Measurements from ENCODE around the gene CCSER2.
"Not testable (repeated sequence)": the region's sequence is repeated elsewhere in the genome, so short reads cannot be mapped to it uniquely, and the experiment has no call there.

Gene CCSER2

DNA sequence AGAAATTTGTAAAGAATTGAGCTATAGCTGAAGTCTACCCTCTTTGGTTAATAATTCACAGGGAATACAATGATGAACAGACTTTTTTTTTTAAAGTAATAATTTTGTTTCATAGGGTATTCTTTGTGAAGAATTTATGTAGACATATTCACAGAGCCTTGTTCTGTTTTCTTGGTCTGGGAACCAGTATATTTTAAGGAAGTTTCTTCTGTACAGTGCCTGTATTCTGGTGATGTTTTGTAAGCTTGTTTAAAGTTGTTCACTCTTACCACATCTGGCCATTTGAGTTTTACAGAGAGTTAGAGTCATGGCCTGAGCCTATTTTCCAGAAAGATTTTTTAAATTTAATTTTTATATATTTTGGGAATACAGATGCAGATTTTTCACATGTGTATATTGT is 70.3 kb downstream of the CCSER2 start:
- DNase-seq: no peak

DNA sequence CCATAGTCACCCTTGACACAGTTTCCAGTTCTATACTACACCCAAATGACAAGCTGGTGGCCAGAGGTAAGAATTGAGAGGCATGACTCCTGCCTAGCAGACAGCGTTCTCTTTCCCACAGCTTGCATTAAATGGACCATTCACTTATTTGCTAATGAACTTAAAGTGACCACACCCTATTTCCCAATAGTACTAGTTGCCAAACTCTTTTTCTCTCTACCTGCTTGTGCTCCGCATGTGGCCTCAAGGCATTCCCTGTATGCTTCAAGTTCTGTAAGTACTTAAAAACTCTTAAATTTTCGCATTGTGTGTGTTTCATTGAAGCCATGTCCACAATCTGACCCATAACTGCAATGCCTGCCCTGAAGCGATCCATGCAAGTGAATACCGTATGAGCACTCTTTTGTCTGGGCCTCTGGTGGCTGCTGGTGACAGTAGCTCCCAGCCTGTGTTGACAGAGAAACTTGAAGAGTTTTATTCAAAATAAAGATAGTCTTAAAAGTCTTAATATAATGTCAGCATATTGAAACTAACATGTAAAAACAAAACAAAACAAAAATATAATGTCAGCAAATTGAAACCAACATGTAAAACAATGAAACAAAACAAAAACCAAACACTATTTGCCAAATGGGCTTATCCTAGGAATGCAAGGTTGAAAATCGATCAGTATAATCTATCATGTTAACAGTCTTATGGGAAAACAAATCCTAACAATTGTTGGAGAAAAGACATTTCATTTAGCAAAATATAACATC is 73.6 kb downstream of the CCSER2 start:
- no peak for DNase-seq

DNA sequence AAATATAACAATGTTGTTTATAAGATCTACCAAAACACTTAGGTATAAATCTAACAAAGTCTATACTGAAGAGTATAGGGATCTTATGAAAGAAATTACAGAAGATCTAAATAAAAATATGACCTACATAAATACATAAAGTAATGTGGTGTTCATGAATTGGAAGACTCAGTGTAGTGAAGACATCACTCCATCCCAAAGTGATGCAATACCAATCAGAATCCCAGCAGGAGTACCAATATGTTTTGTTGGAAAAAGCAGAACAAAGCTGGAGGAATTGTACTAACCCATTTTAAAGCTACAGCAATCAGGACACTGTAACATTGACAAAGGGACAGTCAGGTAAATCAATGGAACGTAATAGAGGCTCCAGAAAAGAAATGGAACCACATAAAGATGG is 76.4 kb downstream of the CCSER2 start:
- DNase-seq: no peak

DNA sequence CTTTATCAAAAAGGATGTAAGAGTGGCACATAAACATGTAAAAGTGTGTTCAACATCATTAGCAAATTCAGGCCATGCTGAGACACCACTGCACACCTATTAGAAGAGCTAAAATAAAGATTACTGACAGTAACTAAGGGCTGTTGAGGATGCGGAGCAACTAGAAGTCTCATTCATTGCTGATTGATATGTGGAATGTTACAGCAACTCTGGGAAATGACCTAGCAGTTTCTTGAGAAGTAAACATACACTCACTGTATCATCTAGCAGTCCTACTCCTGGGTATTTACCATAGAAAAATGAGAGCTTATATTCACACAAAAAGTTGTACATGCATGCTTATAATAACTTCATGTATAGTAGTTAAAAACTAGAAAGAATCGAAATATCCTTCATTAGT is 77.3 kb downstream of the CCSER2 start:
- no peak for DNase-seq

DNA sequence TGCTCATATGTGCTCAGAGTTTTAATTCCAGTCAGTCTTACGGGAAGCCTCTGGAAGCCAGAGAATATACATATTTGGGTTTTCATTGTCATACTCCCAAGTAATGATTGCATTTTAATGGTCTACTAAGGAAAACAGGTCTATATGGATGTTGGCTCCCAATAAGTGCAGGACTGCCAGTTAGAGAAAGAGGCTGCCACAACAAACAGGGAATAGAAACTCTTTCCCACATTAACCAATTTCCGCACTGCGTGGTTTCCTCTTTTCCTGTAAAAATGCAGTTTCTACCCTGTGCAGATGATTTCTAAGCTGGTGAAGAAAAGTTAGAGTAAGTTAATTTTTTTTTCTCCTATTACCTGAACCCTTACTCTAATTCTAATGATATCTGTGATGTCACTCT is 78.2 kb downstream of the CCSER2 start:
- no peak for DNase-seq

DNA sequence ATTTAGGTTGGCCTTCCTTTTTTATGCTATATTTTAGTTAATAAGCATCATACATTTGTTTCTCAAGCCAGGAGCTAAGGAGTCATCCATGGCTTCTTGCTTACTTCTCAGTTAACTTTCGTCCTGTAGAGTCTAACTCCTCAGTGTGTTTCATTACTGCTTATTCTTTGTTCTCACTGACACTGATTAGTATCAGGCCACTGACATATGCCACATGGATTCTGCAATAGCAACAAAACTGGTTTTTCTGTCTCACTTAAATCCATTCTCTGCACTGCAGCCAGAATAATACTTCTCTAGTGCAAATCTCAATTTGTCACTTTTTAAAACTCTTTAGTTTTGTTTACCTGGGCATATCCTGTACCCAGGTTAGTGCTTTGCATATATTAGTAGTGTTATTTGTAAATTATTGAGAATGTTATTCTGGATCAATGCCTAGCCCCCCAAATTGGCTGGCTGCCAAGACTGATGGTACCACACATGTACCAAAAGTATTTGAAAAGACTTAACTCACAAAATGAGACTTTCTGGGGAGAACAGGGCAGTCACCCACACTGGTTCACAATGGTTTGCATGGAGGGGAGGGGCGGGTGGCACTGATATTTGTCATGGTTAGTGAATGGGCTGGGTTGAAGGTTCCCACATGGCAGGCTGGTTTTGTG is 79.1 kb downstream of the CCSER2 start:
- DNase-seq: no peak

DNA sequence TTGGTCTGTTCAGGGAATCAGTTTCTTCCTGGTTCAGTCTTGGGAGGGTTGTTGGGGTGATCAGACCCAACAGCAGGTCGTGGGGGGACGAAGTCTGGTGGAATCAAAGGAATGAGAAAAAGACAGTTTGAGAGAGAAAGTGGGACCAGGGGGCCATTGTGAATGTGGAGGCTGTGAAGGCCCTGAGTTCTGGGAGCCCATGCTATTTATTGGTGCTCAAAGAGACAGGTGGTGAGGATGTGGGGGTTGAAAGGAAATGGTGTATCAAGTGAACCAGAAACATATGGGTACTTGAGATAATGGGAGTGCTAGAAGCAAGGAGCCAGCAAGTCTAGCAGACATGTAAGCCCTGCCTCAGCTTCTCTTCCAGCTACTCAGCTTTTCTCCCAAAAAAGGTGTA is 84.1 kb downstream of the CCSER2 start:
- no peak for DNase-seq

DNA sequence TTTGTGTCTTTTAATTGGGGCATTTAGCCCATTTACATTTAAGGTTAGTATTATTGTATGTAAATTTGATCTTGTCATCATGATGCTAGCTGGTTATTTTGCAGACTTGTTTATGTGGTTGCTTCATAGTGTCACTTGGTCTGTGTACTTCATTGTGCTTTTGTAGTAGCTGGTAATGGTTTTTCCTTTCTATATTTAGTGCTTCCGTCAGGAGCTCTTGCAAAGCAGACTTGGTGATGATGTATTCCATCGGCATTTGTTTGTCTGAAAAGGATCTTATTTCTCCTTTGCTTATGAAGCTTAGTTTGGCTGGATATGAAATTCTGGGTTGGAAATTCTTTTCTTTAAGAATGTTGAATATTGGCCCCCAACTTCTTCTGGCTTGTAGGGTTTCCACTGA is 85.7 kb downstream of the CCSER2 start:
- DNase-seq: not testable (repeated sequence)

DNA sequence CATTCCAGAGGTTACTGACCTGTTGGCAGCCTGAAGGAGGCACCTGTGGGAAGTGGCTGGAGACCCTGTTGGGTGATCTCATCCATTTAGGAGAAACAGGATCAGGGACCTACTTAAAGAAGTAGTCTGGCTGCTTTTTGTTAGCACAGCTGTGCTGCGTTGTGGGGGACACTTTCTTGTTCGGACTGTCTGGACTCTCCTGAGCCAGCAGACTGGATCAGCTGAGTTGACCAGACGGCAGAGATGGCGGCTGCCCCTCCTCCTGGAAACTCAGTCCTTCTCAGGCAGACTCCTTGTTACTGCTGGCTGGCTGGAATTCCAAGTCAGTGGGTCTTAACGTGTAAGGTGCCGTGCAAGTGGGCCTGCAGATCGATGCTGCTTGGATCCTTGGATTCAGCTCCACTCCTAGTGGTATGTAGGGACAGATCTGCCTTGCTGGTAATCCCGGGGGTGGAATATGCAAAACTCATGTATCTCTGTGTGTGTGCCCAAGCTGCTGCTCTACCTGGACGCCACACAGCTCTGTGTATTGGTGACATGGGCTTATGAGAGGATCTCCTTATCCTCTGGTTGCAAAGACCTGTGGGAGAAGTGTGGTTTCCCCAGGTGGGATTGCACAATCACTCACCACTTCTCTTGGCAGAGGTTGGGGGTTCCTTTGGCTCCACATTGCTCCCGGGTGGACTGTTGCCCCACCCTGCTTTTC is 87.3 kb downstream of the CCSER2 start:
- DNase-seq: no peak

DNA sequence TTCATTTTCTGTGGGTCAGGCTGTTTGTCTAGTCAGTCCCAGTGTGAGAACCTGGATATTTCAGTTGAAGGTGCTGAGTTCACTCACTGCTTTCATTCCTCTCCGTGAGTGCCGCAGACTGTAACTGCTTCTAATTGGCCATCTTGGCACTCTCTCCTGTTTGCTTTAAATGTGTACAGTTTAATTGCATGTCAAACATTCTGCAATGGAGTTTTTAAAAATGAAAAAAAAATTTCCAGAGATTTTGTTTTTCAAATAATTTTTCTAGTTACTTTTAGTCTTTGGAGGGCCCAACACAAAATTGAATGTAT is 87.8 kb downstream of the CCSER2 start:
- no peak for DNase-seq

DNA sequence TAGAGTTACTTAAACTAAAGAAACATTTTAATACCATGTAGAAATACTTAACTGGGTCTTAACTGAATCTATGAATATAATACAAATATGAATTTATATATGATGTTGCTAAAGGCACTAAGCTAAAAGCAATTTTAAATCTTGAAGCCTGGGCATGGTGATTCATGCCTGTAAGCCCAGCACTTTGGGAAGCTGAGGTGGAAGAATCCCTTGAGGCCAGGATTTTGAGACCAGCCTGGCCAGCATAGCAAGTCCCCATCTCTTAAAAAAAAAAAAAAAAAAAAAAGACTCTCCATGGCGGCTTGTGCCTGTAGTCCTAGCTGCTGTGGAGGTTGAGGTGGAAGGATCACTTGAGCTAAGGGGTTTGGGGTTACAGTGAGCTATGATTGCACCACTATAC is 95.3 kb downstream of the CCSER2 start:
- no peak for DNase-seq

DNA sequence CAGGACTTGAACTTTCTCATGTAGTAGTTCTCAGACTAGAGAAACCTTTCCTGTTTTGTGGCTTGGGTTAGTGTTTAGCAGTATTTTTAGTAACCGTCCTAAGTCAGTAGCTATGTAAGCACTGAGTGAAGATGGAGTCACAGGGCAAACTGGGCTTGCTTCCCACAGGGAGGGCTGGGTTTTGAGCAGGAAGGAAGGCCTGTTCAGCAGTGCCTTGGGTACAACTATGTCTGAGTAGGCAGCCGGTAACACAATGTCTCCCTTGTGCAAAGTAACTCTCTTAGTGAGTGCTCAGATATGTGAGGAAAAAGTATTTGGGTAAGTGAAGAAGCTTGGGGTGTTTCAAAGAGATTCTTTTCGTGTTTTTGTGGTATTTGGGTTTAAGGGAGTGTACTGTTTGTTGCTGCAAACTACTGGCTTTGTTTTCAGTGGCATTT is 96.4 kb downstream of the CCSER2 start:
- DNase-seq: no peak

DNA sequence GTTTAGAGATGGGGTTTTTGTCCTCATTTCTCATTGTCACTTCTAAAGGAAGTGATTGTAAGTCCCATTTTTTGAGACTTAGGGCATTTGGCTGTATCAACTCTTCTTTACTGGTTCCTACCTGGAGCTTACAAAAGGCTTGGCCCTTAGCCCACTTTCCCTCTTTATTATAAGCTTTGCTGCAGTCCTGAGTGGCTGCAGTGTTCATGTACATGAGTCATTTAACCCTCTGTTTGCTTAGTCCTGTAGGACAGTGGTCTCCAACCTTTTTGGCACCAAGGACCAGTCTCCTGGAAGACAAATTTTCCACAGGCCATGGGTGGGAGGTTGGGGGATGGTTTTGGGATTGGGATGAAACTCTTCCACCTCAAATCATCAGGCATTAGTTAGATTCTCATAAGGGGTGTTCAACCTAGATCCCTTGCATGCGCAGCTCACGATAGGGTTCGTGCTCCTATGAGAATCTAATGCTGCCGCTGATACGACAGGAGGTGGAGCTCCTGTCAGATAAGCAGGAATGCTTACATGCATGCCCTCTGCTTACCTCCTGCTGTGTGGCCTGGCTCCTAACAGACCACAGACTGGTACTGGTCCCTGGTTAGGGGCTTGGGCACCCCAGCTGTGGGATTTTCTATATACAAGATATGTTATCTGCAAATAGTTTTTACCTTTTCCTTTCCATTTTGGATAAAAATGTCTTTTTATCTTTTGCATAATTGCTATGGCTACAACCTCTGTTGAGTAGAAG is 99.7 kb downstream of the CCSER2 start:
- DNase-seq: no peak

DNA sequence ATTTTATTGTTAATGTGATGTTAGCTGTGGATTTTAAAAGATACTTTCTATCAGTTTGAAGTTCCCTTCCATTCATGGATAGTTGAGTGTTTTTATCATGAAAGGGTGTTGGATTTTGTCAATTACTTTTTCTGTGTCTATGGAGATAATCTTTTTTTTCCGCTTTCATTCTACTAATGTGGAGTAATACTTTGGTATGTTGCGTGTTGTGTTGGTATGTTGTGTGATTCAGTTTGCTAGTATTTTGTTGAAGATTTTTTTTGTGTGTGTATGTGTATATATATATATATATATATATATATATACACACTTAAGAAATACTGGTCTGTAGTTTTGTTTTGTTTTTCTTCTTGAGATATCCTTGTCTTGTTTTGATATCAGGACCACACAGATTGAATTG is 100.3 kb downstream of the CCSER2 start:
- no peak for DNase-seq

DNA sequence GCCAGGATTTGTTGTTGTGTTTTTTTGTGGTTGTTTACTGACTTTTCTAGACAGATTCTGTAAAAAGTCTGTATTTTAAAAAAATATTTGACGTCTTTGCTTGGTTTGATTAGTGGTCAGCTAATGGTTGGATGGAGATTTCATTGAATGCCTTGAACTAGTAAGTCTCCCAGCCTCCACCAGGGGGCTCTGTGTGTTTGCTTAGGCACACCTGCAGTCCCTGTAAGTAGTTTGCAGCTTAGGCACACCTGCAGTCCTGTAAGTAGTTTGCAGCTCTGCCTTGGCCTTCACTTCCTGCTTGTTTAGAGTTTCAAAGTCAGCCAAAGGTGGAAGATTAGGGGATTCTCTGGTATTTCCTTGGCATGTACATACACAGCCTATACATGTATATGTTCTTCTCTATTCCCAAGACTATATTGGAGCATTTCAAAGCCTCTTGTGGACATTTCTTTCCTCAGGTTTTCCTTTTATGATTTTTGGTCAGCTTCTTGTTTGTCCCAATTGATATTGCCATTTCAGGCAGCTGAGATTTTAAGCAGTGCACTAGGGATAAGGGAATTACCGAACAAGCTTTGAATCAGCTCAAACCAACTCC is 101.6 kb downstream of the CCSER2 start:
- DNase-seq: peak; percentile 38

DNA sequence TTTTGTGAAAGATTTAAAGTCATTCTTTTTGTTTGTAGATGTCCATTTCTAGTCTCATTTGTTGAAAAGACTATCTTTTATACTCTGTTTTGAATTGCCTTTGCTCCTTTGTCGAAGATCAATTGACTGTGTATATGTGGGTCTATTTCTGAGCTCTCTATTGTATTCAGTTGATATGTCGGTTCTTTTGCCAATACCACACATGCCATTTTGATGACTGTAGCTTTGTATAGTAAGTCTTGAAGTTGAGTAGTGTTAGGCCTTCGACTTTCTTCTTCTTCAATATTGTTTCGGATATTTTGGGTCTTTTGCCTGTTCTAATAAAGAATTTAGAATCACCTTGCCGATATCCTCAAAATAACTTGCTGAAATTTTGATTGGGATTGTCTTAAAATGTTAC is 104.5 kb downstream of the CCSER2 start:
- no peak for DNase-seq

DNA sequence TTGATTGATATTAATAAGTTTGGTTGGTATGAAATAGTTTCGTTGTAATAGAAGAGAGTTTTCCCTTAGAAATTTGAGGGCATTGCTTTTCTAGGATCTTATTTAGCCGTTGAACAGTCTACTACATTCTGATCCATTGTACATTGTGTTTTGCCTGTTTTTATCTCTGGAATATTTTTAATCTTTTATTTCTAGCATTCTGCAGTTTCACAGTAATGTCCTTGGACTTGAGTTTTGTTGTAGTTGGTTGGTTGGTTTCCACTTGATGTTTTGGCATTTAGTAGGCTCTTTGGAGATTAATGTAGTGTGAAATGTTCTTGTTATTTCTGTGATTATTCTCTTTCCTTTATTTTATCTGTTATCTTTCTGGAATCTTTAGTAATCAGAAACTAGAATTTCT is 112.4 kb downstream of the CCSER2 start:
- no peak for DNase-seq

DNA sequence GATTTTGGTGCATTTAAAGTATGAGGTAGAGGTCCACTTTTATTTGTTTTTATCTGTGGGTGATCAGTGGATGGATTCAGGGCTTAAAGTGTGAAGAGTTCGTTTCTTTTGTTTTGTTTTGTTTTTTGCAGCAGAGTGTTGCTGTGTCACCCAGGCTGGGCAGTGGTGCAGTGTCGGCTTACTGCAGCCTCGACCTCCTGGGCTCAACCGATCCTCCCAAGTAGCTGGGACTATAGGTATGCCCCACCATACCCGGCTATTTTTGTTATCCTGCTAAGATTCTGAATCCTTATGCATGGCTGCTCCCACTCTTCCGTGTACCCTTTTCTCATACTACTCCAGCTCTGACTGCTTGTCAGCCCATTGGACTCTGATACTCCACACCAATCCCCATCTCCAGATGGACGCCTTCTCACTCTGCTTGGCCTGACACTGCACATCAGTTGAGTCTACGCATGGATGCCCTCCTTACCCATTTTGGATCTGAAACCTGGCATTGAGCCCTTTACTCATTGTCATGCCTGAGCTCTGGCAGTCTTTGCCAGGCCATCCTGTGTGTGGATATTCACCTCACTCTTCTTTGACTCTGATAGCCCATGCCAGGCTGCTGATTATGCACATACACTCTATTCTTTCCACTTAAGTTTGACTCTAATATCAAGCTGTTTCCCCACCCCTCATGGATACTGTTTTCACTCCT is 119.5 kb downstream of the CCSER2 start:
- no peak for DNase-seq

DNA sequence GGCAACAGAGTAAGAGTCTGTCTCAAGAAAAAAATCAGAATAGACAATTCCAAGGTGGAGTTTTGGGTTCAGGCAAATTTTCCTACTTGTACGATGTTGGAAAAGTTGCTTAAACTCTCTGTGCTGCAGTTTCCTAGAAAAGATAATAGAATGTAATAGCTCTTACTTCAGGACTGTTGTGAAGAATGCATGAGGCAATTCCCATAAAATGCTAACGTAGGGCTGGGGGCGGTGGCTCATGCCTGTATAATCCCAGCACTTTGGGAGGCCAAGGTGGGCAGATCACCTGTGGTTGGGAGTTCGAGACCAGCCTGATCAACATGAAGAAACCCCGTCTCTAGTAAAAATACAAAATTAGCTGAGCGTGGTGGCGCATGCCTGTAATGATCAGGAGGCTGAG is 121.0 kb downstream of the CCSER2 start:
- not testable (repeated sequence) for DNase-seq

DNA sequence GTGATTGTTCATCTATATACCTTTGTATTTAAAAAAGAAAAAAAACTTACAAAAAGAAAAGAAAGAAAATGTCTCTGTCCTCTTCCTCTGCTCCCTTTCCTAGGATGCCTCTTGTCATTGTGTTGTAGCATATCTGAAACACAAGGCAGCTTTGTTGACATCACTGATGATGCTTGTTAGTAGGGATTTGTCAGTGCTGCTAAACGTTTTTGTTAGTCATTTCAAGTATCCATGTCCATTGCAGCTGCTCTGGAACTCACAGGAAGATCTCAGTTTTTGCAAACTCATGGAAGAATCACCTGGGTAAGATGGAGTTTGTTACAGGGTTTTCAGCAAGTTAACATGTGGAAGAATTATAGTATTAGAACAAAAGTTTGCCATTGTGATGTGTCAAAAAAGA is 123.6 kb downstream of the CCSER2 start:
- DNase-seq: no peak

DNA sequence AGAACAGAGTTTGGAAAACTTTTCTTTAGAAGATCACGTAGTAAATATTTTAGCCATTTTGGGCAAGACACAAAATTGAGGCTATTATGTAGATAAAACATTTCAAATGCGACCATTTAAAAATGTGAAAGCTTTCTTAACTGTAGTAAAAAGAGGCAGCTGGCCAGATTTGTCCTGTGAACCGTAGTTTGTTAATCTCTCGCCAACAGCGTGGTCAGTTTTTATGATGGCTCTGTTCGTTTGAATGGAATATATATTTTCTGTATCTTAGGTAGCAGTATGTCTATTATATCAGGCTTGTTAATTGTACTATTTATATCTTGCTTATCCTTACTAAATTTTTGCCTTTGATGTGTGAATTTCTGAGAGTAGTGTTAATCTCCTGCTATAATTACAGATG is 124.9 kb downstream of the CCSER2 start:
- no peak for DNase-seq

DNA sequence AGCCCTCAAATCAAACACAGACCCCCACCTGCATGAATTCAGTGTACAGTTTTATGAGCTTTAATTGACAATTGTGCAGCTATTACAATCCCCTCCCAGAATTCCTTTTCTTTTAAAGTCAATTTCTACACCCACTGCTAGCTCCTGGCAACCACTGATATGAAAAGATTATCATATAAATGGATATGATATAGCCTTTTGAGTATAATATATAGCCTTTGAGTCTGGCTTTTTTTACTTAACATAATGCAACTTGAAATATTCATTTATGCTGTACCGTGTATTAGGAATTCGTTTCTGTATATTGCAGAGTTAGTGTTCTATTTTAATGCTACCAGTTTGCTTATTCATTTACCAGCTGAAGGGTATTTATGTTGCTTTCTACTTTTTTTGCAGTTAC is 127.7 kb downstream of the CCSER2 start:
- DNase-seq: no peak

DNA sequence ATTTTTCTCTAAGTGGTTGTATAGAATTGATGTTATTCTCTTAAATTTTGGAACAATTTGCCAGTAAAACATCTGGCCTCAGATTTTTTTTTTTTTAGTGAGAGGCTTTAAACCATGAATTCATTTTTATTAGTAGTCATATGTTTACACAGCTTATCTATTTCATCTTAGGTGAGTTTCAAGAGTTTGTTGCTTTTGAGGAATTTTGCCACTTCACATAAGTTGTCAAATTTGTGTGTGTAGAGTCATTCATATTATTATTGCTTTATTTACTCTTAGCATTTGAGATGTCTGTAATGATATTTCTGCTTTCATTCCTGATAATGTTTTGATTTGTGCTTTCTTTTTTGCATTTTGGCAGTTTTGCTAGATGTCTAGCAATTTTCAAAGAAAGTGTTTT is 132.1 kb downstream of the CCSER2 start:
- no peak for DNase-seq

Measured in activated CD4-positive, alpha-beta T cell treated with anti-CD3 and anti-CD28 coated beads for 1 hour (primary cell).